ENCODE data around the gene NOVA2.

DNA sequence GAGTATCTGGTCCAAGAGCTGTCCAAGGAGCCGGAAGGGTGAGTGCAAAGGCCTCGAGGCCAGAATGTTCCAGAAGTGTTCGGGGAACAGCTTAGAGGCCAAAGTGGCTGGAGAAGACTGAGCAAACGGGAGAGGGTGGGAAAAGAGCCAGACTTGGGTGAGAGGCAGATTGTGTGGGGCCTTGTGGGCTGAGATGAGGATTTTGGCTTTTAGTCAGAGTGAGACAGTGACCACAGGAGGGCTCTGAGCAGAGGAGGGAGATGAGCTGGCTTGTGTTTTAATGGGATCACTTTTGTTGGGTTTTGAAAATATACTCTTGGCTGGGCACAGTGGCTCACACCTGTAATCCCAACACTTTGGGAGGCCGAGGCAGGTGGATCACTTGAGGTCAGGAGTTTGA is 64.7 kb downstream of the NOVA2 start:
- TF ChIP-seq, protein P1, sequence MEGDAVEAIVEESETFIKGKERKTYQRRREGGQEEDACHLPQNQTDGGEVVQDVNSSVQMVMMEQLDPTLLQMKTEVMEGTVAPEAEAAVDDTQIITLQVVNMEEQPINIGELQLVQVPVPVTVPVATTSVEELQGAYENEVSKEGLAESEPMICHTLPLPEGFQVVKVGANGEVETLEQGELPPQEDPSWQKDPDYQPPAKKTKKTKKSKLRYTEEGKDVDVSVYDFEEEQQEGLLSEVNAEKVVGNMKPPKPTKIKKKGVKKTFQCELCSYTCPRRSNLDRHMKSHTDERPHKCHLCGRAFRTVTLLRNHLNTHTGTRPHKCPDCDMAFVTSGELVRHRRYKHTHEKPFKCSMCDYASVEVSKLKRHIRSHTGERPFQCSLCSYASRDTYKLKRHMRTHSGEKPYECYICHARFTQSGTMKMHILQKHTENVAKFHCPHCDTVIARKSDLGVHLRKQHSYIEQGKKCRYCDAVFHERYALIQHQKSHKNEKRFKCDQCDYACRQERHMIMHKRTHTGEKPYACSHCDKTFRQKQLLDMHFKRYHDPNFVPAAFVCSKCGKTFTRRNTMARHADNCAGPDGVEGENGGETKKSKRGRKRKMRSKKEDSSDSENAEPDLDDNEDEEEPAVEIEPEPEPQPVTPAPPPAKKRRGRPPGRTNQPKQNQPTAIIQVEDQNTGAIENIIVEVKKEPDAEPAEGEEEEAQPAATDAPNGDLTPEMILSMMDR (IDR thresholded peaks at IDR 0.05), result no peak
- no peak for TF ChIP-seq POLR2A (IDR thresholded peaks at IDR 0.05)
- no peak for TF ChIP-seq EP300 (IDR thresholded peaks at IDR 0.05; ENCODE audit: low read depth)
- TF ChIP-seq POLR2AphosphoS5 (IDR thresholded peaks at IDR 0.05), result no peak

Measured in transverse colon (tissue), 4 donors.